GM18861 (cell line): Measurements from ENCODE around the gene PIK3R6.
"Not testable (repeated sequence)": the region's sequence is repeated elsewhere in the genome, so short reads cannot be mapped to it uniquely, and the experiment has no call there.

Source experiments
- ATAC-seq: cut with Tn5 transposase; IDR thresholded peaks from one replicate; pipeline ENCODE4 v1.9.1; 2021; ENCODE audit not compliant: unreplicated experiment

Gene PIK3R6

GRCh38 chr17:8829036-8829941, 38.2 kb downstream of the PIK3R6 start:
- ATAC-seq: no peak

DNA sequence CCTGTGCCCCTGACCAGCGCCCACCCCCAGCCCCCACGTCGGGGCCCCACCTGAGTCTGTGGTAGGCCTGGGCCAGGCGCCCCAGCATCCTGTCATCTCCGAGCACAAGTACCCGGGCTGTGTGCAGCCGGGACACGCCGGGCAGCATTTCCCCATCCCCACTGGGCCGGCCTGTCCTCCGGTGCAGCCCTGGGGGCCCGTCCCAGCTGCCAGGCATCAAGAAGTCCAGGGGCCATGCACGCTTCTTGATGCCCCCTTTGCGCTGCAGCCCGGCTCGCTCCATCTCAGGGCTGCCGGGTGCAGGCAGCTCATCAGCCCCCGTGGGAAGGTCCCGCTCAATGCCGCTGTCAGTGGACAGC, 39.0 kb downstream of the PIK3R6 start:
- no peak for ATAC-seq

DNA sequence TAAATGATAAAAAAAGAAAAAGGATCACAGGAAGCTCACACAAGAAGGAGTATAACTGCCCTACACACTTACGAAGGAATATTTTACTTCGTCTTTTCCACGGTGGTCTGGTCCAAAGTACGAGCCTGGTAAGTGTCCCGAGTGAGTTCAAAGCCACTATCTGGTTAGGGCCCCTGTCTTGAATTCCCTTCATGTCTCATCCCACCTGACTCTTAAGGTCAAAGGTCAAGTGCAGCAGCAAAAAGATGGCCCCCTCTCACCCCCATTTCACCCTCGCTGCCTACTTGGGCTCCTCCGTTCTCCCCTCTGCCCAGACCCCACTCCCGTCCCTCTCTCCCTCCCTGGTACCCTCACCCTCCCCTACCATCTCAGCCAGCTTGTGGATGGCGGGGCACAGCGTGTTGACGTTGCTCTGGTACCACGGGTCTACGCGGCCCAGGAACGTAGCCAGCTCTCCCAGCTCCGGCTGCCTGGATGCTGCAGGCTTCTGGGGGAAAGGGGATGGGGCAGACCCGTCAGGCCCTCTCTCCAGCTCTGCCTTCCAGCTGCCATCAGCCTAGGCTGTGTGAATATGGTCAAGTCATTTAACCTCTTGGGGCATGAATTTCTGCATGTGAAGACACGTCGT, 40.6 kb downstream of the PIK3R6 start:
- no peak for ATAC-seq

GRCh38 chr17:8825802-8826201, 41.7 kb downstream of the PIK3R6 start:
- ATAC-seq: no peak

DNA sequence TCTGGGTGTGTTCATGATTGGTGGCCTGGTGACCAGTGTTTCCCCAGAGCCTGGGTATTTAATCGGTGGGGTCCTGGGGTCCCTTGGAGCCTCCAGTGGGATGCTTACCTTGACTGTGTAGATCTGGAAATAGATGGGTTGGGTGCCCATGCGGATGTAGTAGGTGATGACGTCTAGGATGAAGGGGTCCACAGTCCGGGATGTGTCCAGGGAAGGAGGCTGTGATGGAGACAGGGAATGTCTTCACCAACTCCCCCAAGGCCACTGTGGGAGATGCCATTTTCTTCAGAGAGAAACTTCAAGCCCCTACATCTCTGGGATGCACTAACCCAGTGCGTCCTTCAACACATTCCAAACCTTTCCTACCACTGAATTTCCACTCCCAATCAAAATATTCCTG, 44.2 kb downstream of the PIK3R6 start:
- ATAC-seq: no peak

- no peak for ATAC-seq
These were observed 45.0 kb downstream of the PIK3R6 start for GRCh38 chr17:8822401-8823035.

DNA sequence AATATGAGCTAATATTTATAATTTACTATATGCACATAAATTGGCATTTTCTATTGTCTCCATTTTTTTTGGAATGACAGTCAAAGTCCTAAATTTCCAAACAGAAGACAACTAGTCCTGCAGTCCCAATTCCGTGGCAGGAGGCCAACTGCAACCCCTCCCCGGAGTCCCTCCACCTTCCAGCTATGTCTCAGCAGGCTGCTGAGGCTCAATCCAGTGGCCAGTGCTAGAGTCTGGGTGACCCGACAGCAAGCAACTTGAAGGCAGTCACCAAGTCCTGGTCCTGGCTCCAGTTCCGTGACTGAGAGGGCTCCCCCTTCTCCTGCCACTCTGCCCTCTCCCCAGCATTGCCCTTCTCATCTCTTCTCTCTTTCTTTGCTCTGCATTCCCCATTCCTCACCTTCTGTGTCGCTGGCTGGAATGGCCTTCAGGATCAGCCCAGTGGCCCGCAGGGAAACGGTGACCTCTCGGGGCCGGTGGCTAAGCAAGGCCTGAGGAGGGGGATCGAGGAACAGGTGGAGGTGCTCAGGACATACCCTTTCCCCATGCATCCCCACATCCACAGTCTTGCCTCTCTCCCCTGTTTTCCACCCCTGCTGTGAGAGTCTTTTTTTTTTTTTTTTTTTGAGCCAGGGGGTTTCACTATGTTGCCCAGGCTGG, 45.9 kb downstream of the PIK3R6 start:
- ATAC-seq: no peak

GRCh38 chr17:8820311-8821010, 47.0 kb downstream of the PIK3R6 start:
- no peak for ATAC-seq

DNA sequence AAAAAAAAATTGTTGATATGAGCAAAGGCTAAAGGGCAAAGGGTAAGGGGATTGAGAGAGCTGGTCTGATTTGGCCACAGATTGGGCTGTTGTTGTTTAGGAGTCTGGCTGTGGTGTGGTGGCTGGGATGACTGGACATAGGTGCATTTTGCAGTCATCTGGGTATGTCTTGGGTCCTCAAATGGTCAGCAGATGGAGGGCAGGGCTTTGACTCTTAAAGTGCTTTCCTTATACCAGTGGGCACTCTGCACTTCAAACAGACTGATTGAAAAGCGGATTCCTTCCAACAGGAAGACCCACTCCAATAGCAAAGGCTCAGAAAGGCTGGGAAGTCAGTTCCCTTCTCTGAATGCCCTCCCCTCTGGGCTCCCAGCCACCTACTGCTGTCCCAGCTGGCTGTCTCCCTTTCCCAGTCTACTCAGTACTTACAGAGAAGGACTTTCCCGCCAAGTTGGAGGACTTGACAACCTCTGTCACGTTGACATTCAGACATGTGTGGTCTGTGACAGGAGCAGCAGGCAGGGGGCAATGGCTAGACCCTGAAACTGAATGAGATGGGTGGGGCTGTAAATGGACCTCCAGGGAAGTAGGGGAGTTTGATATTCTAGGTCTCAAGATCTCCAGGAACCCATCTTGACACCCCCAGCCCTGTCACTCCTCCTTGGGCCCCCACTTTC, 48.7 kb downstream of the PIK3R6 start:
- ATAC-seq: no peak

DNA sequence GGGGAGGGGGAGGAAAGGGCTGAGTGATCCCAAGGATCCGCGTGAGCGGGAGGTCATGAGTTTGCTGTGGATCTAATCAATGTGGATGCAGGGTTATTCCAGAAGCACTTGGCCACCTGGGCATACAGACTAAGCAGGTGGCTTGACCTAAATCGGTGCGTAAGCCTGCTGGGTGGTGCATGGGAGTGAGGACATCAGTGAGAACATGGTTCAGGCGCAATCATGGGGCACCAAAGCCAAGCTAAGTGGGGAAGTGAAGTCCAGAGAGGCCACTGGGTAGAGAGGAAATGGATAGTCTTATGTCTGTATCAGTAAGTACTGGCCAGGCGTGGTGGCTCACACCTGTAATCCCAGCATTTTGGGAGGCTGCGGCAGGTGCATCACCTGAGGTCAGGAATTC, 49.4 kb downstream of the PIK3R6 start:
- no peak for ATAC-seq

- ATAC-seq: peak; percentile 91
These were observed 60.4 kb downstream of the PIK3R6 start for GRCh38 chr17:8806926-8807550.

GRCh38 chr17:8806253-8806925, 61.1 kb downstream of the PIK3R6 start:
- no peak for ATAC-seq

DNA sequence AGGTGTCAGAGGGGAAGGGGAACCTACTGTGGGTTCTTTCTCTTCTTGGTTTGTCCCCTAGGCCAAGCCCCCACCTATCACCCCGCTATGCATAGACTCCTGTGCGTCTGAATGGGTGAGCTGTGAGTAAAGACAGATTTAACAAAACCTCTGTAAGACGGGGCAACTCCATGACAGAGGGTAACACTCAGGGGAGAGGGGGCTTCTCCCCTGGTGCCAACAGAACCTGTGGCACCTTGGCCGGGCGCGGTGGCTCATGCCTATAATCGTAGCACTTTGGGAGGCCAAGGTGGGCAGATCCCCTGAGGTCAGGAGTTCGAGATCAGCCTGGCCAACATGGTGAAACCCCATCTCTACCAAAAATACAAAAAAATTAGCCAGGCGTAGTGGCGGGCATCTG, 62.1 kb downstream of the PIK3R6 start:
- not testable (repeated sequence) for ATAC-seq

- no peak for ATAC-seq
These were observed 63.7 kb downstream of the PIK3R6 start for GRCh38 chr17:8803531-8804420.

GRCh38 chr17:8801135-8801840, 66.2 kb downstream of the PIK3R6 start:
- ATAC-seq: no peak

GRCh38 chr17:8800656-8801055, 66.8 kb downstream of the PIK3R6 start:
- no peak for ATAC-seq

DNA sequence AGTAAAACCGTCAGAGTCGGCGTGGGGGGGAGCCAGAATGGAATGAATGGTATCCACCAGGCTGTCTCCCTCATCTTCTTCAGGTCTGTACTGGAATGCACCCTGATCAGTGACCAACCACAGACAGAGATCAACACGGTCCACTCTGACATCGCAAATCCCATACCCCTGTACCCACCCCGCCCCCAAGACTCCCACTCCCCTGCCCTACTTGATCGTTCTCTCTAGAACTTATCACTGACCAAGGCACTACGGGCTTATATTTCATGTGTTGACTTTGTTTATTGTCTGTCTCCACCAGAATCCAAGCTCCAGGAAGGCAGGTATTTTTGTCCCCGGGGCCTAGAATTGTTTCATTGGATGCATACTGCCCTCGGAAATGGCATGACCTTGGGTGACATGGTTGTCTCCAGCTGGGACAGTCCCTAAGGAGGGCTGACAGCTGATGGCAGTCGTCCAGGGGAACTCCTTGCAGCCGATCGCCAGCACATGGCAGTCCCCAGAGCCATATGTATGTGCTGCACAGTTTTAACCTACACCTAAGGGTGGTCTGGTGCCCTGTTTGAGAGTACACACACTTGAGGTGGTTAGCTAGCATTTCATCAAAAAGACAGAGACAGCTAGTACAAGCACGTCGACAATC, 67.8 kb downstream of the PIK3R6 start:
- ATAC-seq: no peak
